Chondrocyte (in vitro differentiated cells): ENCODE results near the gene MAN1B1. TPM values are rescaled to one million over a fixed set of nuclear protein-coding genes. Genes with fewer than 3 reads are reported as not detected.

Experiments used
- DNase-seq: peaks from one replicate; pipeline ENCODE4 v3.0.0; 2021; ENCODE audit warnings: mixed read lengths, low spot score
- H3K27ac Mint-ChIP-seq: one replicate; pipeline ENCODE4 v1.8.0; 2021; ENCODE audit warnings: mild to moderate bottlenecking, moderate library complexity, mixed read lengths; ENCODE audit not compliant: unreplicated experiment
- H3K27me3 Mint-ChIP-seq: 2 replicates; pipeline ENCODE4 v1.8.0; 2021; ENCODE audit warnings: low read depth, mixed read lengths
- H3K36me3 Mint-ChIP-seq: 2 replicates; pipeline ENCODE4 v1.8.0; 2021; ENCODE audit warnings: low read depth, mixed read lengths
- H3K4me1 Mint-ChIP-seq: 2 replicates; pipeline ENCODE4 v1.8.0; 2021; ENCODE audit warnings: low read depth, mild to moderate bottlenecking, mixed read lengths
- H3K4me3 Mint-ChIP-seq: one replicate; pipeline ENCODE4 v1.8.0; 2021; ENCODE audit warnings: mild to moderate bottlenecking, moderate library complexity, mixed read lengths; ENCODE audit not compliant: unreplicated experiment
- H3K9me3 Mint-ChIP-seq: 2 replicates; pipeline ENCODE4 v1.8.0; 2021; ENCODE audit warnings: low read depth, mixed read lengths
- total RNA-seq: library from RNA; stranded (reverse); gene quantifications from 3 replicates; pipeline ENCODE4 v1.2.1, GENCODE V29; 2021
- TF ChIP-seq, protein P1 (sequence below): fragments of 200-600 bp; sonication (generic); IDR thresholded peaks from 2 replicates; pipeline ENCODE4 v1.5.0; 2021; ENCODE audit warnings: antibody characterized with exemption, mild to moderate bottlenecking, moderate library complexity

Gene MAN1B1
- total RNA-seq, 1 donor from 2014 or later: 117 TPM

DNA sequence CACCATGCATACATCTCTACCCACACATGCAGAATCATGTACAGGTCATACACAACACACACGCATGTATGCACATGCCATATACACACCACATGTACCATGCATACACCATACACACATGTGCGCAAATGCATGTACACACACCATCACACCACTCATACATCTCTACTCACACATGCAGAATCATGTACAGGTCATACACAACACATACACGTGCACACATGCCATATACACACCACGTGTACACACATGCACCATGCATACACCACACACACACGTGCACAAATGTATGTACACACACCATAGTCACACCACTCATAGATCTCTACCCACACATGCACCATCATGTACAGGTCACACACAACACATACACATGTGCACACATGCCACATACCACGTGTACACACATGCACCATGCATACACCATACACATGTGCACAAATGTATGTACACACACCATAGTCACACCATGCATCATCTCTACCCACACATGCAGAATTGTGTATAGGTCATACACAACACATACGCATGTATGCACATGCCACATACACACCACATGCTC is 66.1 kb downstream of the MAN1B1 start:
- Mint-ChIP-seq H3K4me3 (no peak overlapping the region), H3K27me3 (peaks cover 2% of the 10 kb centered on the region), H3K4me1 (no peaks in the 10 kb centered on the region), H3K36me3 (no peaks in the 10 kb centered on the region), H3K27ac (no peak overlapping the region), H3K9me3 (no peaks in the 10 kb centered on the region)
- TF ChIP-seq, protein P1, sequence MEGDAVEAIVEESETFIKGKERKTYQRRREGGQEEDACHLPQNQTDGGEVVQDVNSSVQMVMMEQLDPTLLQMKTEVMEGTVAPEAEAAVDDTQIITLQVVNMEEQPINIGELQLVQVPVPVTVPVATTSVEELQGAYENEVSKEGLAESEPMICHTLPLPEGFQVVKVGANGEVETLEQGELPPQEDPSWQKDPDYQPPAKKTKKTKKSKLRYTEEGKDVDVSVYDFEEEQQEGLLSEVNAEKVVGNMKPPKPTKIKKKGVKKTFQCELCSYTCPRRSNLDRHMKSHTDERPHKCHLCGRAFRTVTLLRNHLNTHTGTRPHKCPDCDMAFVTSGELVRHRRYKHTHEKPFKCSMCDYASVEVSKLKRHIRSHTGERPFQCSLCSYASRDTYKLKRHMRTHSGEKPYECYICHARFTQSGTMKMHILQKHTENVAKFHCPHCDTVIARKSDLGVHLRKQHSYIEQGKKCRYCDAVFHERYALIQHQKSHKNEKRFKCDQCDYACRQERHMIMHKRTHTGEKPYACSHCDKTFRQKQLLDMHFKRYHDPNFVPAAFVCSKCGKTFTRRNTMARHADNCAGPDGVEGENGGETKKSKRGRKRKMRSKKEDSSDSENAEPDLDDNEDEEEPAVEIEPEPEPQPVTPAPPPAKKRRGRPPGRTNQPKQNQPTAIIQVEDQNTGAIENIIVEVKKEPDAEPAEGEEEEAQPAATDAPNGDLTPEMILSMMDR: no peak
- DNase-seq: no peak

- Mint-ChIP-seq H3K27me3 (peaks cover 24% of the 10 kb centered on the region), H3K36me3 (no peaks in the 10 kb centered on the region), H3K27ac (no peak overlapping the region), H3K9me3 (no peaks in the 10 kb centered on the region), H3K4me1 (no peaks in the 10 kb centered on the region), H3K4me3 (no peak overlapping the region)
- TF ChIP-seq, protein P1: no peak
- no peak for DNase-seq
These were observed 70.0 kb downstream of the MAN1B1 start for GRCh38 chr9:137156567-137157375.

- no peaks in the 10 kb centered on the region for H3K4me1 Mint-ChIP-seq
- H3K4me3 Mint-ChIP-seq: no peak overlapping the region
- no peaks in the 10 kb centered on the region for H3K9me3 Mint-ChIP-seq
- no peak overlapping the region for H3K27ac Mint-ChIP-seq
- TF ChIP-seq, protein P1: no peak
- H3K27me3 Mint-ChIP-seq: peaks cover 27% of the 10 kb centered on the region
- no peaks in the 10 kb centered on the region for H3K36me3 Mint-ChIP-seq
- no peak for DNase-seq
These were observed 71.0 kb downstream of the MAN1B1 start for GRCh38 chr9:137157618-137158415.

DNA sequence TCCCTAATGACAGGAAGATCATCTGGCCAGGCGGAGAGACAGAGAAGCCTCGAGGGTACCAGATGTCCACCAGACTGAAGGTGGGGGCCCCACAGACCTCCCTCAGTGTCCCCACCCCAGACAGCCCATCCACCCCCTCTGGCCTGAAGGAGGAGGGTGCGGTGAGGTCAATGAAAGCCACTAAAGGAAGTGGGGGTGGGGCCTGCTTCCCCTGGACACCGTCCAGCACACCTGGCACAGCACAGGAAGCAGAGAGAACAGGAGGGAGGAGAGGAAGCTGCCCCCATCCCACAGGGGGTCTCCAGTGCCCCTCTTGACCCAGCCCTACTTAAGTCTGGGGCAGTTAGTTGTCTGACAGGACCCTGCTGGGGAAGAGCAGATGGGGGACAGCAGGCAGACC is 71.8 kb downstream of the MAN1B1 start:
- Mint-ChIP-seq H3K27me3 (peaks cover 32% of the 10 kb centered on the region), H3K9me3 (no peaks in the 10 kb centered on the region), H3K4me3 (no peak overlapping the region), H3K4me1 (peaks cover 5% of the 10 kb centered on the region), H3K27ac (no peak overlapping the region), H3K36me3 (no peaks in the 10 kb centered on the region)
- DNase-seq: no peak
- TF ChIP-seq, protein P1: no peak

Other genes starting within 250 kb of the MAN1B1 start
- gene AJM1, start 244.5 kb upstream of the MAN1B1 start, total RNA-seq: 6.3 to 7.5 TPM (median 7.4 TPM) in 3 replicates
- gene PHPT1, start 237.6 kb upstream of the MAN1B1 start, total RNA-seq: 165 to 193 TPM (median 192 TPM) in 3 replicates
- 7.7 to 9.2 TPM (median 7.7 TPM) in 3 replicates for gene MAMDC4, start 234.6 kb upstream of the MAN1B1 start, total RNA-seq
- gene EDF1, start 220.7 kb upstream of the MAN1B1 start, total RNA-seq: 296 to 328 TPM (median 320 TPM) in 3 replicates
- gene TRAF2, start 200.5 kb upstream of the MAN1B1 start, total RNA-seq: 9.6 to 12.4 TPM (median 10.4 TPM) in 3 replicates
- gene FBXW5, start 142.2 kb upstream of the MAN1B1 start, total RNA-seq: 79.2 to 87.5 TPM (median 84.3 TPM) in 3 replicates
- gene C8G, start 141.7 kb upstream of the MAN1B1 start, total RNA-seq: 2.2 TPM in 1 of 3 replicates, not detected in the others
- gene LCN12, start 134.7 kb upstream of the MAN1B1 start, total RNA-seq: 0.51 to 0.60 TPM in 2 of 3 replicates, not detected in the other
- gene PTGDS, start 109.5 kb upstream of the MAN1B1 start, total RNA-seq: 24.2 to 80.4 TPM (median 76.8 TPM) in 3 replicates
- 0.15 to 5.8 TPM (median 5.2 TPM) in 3 replicates for gene LCNL1, start 104.0 kb upstream of the MAN1B1 start, total RNA-seq
- gene PAXX, start 94.6 kb upstream of the MAN1B1 start, total RNA-seq: 34.4 to 38.7 TPM (median 36.8 TPM) in 3 replicates
- gene CLIC3, start 90.4 kb upstream of the MAN1B1 start, total RNA-seq: 4.9 to 5.5 TPM in 2 of 3 replicates, not detected in the other
- 55.3 to 62.4 TPM (median 59.1 TPM) in 3 replicates for gene ABCA2, start 58.7 kb upstream of the MAN1B1 start, total RNA-seq
- not detected in 3 replicates for gene FUT7, start 54.9 kb upstream of the MAN1B1 start, total RNA-seq
- gene NPDC1, start 40.8 kb upstream of the MAN1B1 start, total RNA-seq: 88.1 to 90.8 TPM (median 88.7 TPM) in 3 replicates
- 0.15 TPM in 1 of 3 replicates, not detected in the others for gene ENTPD2, start 32.9 kb upstream of the MAN1B1 start, total RNA-seq
- gene SAPCD2, start 16.4 kb upstream of the MAN1B1 start, total RNA-seq: 0.87 to 3.2 TPM (median 2.5 TPM) in 3 replicates
- 26.1 to 44.0 TPM (median 41.7 TPM) in 3 replicates for gene UAP1L1, start 9.5 kb upstream of the MAN1B1 start, total RNA-seq
- gene DPP7, start 27.7 kb downstream of the MAN1B1 start, total RNA-seq: 54.0 to 85.0 TPM (median 82.2 TPM) in 3 replicates
- 0.07 TPM in 1 of 3 replicates, not detected in the others for gene GRIN1, start 52.2 kb downstream of the MAN1B1 start, total RNA-seq
- not detected in 3 replicates for gene LRRC26, start 83.1 kb downstream of the MAN1B1 start, total RNA-seq
- gene TMEM210, start 85.1 kb downstream of the MAN1B1 start, total RNA-seq: not detected in 3 replicates
- 40.3 to 62.6 TPM (median 41.0 TPM) in 3 replicates for gene ANAPC2, start 101.6 kb downstream of the MAN1B1 start, total RNA-seq
- gene SSNA1, start 101.7 kb downstream of the MAN1B1 start, total RNA-seq: 54.5 to 57.8 TPM (median 55.5 TPM) in 3 replicates
- 19.5 to 20.0 TPM (median 19.7 TPM) in 3 replicates for gene TPRN, start 113.8 kb downstream of the MAN1B1 start, total RNA-seq
- 34.9 to 36.8 TPM (median 36.7 TPM) in 3 replicates for gene TMEM203, start 118.7 kb downstream of the MAN1B1 start, total RNA-seq
- gene NDOR1, start 118.7 kb downstream of the MAN1B1 start, total RNA-seq: 10.8 to 17.7 TPM (median 13.2 TPM) in 3 replicates
- 3.3 to 4.4 TPM (median 3.6 TPM) in 3 replicates for gene RNF208, start 135.3 kb downstream of the MAN1B1 start, total RNA-seq
- 0.44 to 0.92 TPM (median 0.79 TPM) in 3 replicates for gene CYSRT1, start 138.2 kb downstream of the MAN1B1 start, total RNA-seq
- gene RNF224, start 140.5 kb downstream of the MAN1B1 start, total RNA-seq: 0.22 TPM in 1 of 3 replicates, not detected in the others
- gene SLC34A3, start 143.9 kb downstream of the MAN1B1 start, total RNA-seq: not detected in 3 replicates
- 117 to 155 TPM (median 121 TPM) in 3 replicates for gene TUBB4B, start 154.3 kb downstream of the MAN1B1 start, total RNA-seq
- gene STPG3, start 164.3 kb downstream of the MAN1B1 start, total RNA-seq: not detected in 3 replicates
- 48.0 to 55.1 TPM (median 52.4 TPM) in 3 replicates for gene NELFB, start 168.3 kb downstream of the MAN1B1 start, total RNA-seq
- gene TOR4A, start 190.7 kb downstream of the MAN1B1 start, total RNA-seq: 0.85 to 3.5 TPM (median 3.4 TPM) in 3 replicates
- gene NRARP, start 215.3 kb downstream of the MAN1B1 start, total RNA-seq: 0.39 to 6.9 TPM (median 6.7 TPM) in 3 replicates